ENCODE results near the gene IL23A. TPM values are rescaled to one million over a fixed set of nuclear protein-coding genes. Genes with fewer than 3 reads are reported as not detected.
"Not testable (repeated sequence)": the region's sequence is repeated elsewhere in the genome, so short reads cannot be mapped to it uniquely, and the experiment has no call there.

IL23A gene
- total RNA-seq, 6 donors from 2014 or later: 0.81 to 1.1 TPM; not detected in 4

GRCh38 chr12:56346675-56347074, 8.0 kb downstream of the IL23A start:
- H3K36me3 ChIP-seq: peaks cover 58 to 98% (median 90%) of the 10 kb centered on the region in 4 donors
- TF ChIP-seq POLR2A (IDR thresholded peaks at IDR 0.05) (no peak), POLR2AphosphoS5 (IDR thresholded peaks at IDR 0.05) (no peak), CTCF (IDR thresholded peaks at IDR 0.05) (no peak), EP300 (IDR thresholded peaks at IDR 0.05) (no peak)
- ATAC-seq (ENCODE audit: low FRiP score in 2 of 2): no peak
- no peaks in the 10 kb centered on the region for H3K27me3 ChIP-seq
- no peaks in the 10 kb centered on the region for H3K9me3 ChIP-seq
- H3K4me1 ChIP-seq: no peaks in the 10 kb centered on the region
- DNase-seq: peak in 1 of 2 donors; percentile 14
- no peak overlapping the region for H3K27ac ChIP-seq
- no peak overlapping the region for H3K4me3 ChIP-seq
- 90 to 93% methylated on average over 5 to 7 of the region's 7 CpGs for WGBS, 2 donors

- H3K27me3 ChIP-seq; H3K27ac ChIP-seq; ATAC-seq (ENCODE audit: low FRiP score in 2 of 2); H3K9me3 ChIP-seq; H3K4me3 ChIP-seq; H3K4me1 ChIP-seq; DNase-seq: not testable (repeated sequence)
- peaks cover 58 to 99% (median 92%) of the 10 kb centered on the region in 4 donors for H3K36me3 ChIP-seq
- WGBS, 2 donors: 88 to 96% methylated on average over 9 of the region's 9 CpGs
Measured at GRCh38 chr12:56347255-56347654, 8.6 kb downstream of the IL23A start.

GRCh38 chr12:56348776-56349175, 10.1 kb downstream of the IL23A start:
- peaks cover 66 to 99% (median 93%) of the 10 kb centered on the region in 4 donors for H3K36me3 ChIP-seq
- WGBS, 2 donors: 100% methylated on average over 5 of the region's 5 CpGs

GRCh38 chr12:56350662-56351061, 12.0 kb downstream of the IL23A start:
- Histone ChIP-seq H3K27ac (no peak overlapping the region), H3K9me3 (no peaks in the 10 kb centered on the region), H3K4me1 (no peaks in the 10 kb centered on the region), H3K36me3 (peaks cover 77 to 100% (median 96%) of the 10 kb centered on the region in 4 donors), H3K4me3 (no peak overlapping the region), H3K27me3 (no peaks in the 10 kb centered on the region)
- no peak for TF ChIP-seq EP300 (IDR thresholded peaks at IDR 0.05)
- TF ChIP-seq CTCF (IDR thresholded peaks at IDR 0.05): no peak
- ATAC-seq (ENCODE audit: low FRiP score in 2 of 2) (no peak), DNase-seq (no peak)
- WGBS, 2 donors: 90 to 95% methylated on average over 2 of the region's 2 CpGs

More at GRCh38 chr12:56348776-56349175, 10.1 kb downstream of the IL23A start:
- Histone ChIP-seq H3K4me1 (no peaks in the 10 kb centered on the region), H3K27me3 (no peaks in the 10 kb centered on the region), H3K4me3 (no peak overlapping the region), H3K9me3 (no peaks in the 10 kb centered on the region), H3K27ac (no peak overlapping the region)
- TF ChIP-seq POLR2A (IDR thresholded peaks at IDR 0.05) (no peak), EP300 (IDR thresholded peaks at IDR 0.05) (no peak), CTCF (IDR thresholded peaks at IDR 0.05) (no peak), POLR2AphosphoS5 (IDR thresholded peaks at IDR 0.05) (no peak)
- ATAC-seq (ENCODE audit: low FRiP score in 2 of 2) (no peak), DNase-seq (no peak)

GRCh38 chr12:56351325-56351724, 12.6 kb downstream of the IL23A start:
- H3K4me1 ChIP-seq: peaks cover 0 to under 1% (median 0%) of the 10 kb centered on the region in 4 donors
- DNase-seq (no peak), ATAC-seq (ENCODE audit: low FRiP score in 2 of 2) (no peak)
- no peak overlapping the region for H3K27ac ChIP-seq
- peaks cover 77 to 100% (median 96%) of the 10 kb centered on the region in 4 donors for H3K36me3 ChIP-seq
- no peaks in the 10 kb centered on the region for H3K9me3 ChIP-seq
- no peak overlapping the region for H3K4me3 ChIP-seq
- no peaks in the 10 kb centered on the region for H3K27me3 ChIP-seq
- WGBS, 2 donors: 88 to 100% methylated on average over 2 of the region's 2 CpGs
- TF ChIP-seq EP300 (IDR thresholded peaks at IDR 0.05) (no peak), POLR2AphosphoS5 (IDR thresholded peaks at IDR 0.05) (no peak), CTCF (IDR thresholded peaks at IDR 0.05) (no peak), POLR2A (IDR thresholded peaks at IDR 0.05) (no peak)
